ENCODE measurements around the gene IQGAP2.

The IQGAP2 gene

GRCh38 chr5:76595755-76596481 is 192.8 kb downstream of the IQGAP2 start:
- TF ChIP-seq CTCF (IDR thresholded peaks at IDR 0.05) = no peak

- TF ChIP-seq CTCF (IDR thresholded peaks at IDR 0.05) = no peak
Observed at GRCh38 chr5:76598531-76598930, 195.4 kb downstream of the IQGAP2 start.

- TF ChIP-seq CTCF (IDR thresholded peaks at IDR 0.05) = no peak
Observed at GRCh38 chr5:76600716-76601115, 197.6 kb downstream of the IQGAP2 start.

- TF ChIP-seq CTCF (IDR thresholded peaks at IDR 0.05) = peak; percentile 63
Observed at GRCh38 chr5:76601470-76601869, 198.4 kb downstream of the IQGAP2 start.

GRCh38 chr5:76602094-76602726 is 199.1 kb downstream of the IQGAP2 start:
- no peak for TF ChIP-seq CTCF (IDR thresholded peaks at IDR 0.05)

GRCh38 chr5:76604838-76605237 is 201.8 kb downstream of the IQGAP2 start:
- TF ChIP-seq CTCF (IDR thresholded peaks at IDR 0.05) = no peak

GRCh38 chr5:76606701-76607100 is 203.6 kb downstream of the IQGAP2 start:
- TF ChIP-seq CTCF (IDR thresholded peaks at IDR 0.05) = no peak

Data from LNCAP (cell line).